ENCODE data around the gene RNASE9.
"Not testable (repeated sequence)": the region's sequence is repeated elsewhere in the genome, so short reads cannot be mapped to it uniquely, and the experiment has no call there.

RNASE9 gene

GRCh38 chr14:20530771-20531571 is 29.9 kb downstream of the RNASE9 start:
- DNase-seq (ENCODE audit: insufficient read length, low spot score) (no peak), FAIRE-seq (peak; percentile 66)
- no peak for TF ChIP-seq SPI1 (IDR thresholded peaks at IDR 0.05; ENCODE audit: low read depth, low read length)
- TF ChIP-seq POU2F2 (IDR thresholded peaks at IDR 0.05; ENCODE audit: low read depth, low read length), result no peak
- TF ChIP-seq TAF1 (IDR thresholded peaks at IDR 0.05; ENCODE audit: low read depth, low read length), result no peak
- TF ChIP-seq PAX5 (IDR thresholded peaks at IDR 0.05; ENCODE audit: insufficient read depth, low read length, severe bottlenecking), result no peak
- TF ChIP-seq POLR2AphosphoS5 (IDR thresholded peaks at IDR 0.05; ENCODE audit: low read depth, low read length), result no peak
- TF ChIP-seq POLR2A (IDR thresholded peaks at IDR 0.05; ENCODE audit: low read depth, low read length), result no peak

GRCh38 chr14:20529806-20530205 is 31.0 kb downstream of the RNASE9 start:
- no peak for FAIRE-seq
- no peak for DNase-seq (ENCODE audit: insufficient read length, low spot score)
- no peak for TF ChIP-seq PAX5 (IDR thresholded peaks at IDR 0.05; ENCODE audit: insufficient read depth, low read length, severe bottlenecking)
- no peak for TF ChIP-seq POLR2A (IDR thresholded peaks at IDR 0.05; ENCODE audit: low read depth, low read length)
- TF ChIP-seq TAF1 (IDR thresholded peaks at IDR 0.05; ENCODE audit: low read depth, low read length), result no peak
- no peak for TF ChIP-seq SPI1 (IDR thresholded peaks at IDR 0.05; ENCODE audit: low read depth, low read length)
- no peak for TF ChIP-seq POLR2AphosphoS5 (IDR thresholded peaks at IDR 0.05; ENCODE audit: low read depth, low read length)
- TF ChIP-seq POU2F2 (IDR thresholded peaks at IDR 0.05; ENCODE audit: low read depth, low read length), result no peak

DNA sequence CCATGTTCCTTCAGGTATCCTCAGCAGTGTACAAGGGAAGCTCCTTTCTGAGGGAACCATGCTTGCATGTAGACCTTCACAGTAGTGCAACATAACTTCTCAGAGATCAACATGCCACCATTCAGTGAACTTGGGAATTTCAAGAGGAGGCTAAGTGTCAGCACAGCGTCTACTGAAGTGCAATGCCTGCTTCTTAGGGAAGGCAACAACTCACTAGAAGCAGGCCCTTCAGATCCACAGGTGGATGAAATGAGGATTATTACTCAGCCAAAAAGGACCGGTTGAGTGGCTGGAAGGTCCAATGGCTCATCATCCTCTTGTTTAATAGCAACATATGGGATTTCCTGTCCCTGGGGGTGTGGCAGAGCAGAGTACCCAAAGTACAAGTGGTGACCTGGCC is 36.8 kb downstream of the RNASE9 start:
- FAIRE-seq (no peak), DNase-seq (ENCODE audit: insufficient read length, low spot score) (no peak)
- TF ChIP-seq POLR2AphosphoS5 (IDR thresholded peaks at IDR 0.05; ENCODE audit: low read depth, low read length), result no peak
- TF ChIP-seq POLR2A (IDR thresholded peaks at IDR 0.05; ENCODE audit: low read depth, low read length), result no peak
- no peak for TF ChIP-seq POU2F2 (IDR thresholded peaks at IDR 0.05; ENCODE audit: low read depth, low read length)
- TF ChIP-seq SPI1 (IDR thresholded peaks at IDR 0.05; ENCODE audit: low read depth, low read length), result no peak
- no peak for TF ChIP-seq PAX5 (IDR thresholded peaks at IDR 0.05; ENCODE audit: insufficient read depth, low read length, severe bottlenecking)
- no peak for TF ChIP-seq TAF1 (IDR thresholded peaks at IDR 0.05; ENCODE audit: low read depth, low read length)

GRCh38 chr14:20522332-20522731 is 38.5 kb downstream of the RNASE9 start:
- FAIRE-seq, result no peak
- no peak for DNase-seq (ENCODE audit: insufficient read length, low spot score)
- TF ChIP-seq POLR2AphosphoS5 (IDR thresholded peaks at IDR 0.05; ENCODE audit: low read depth, low read length) (no peak), SPI1 (IDR thresholded peaks at IDR 0.05; ENCODE audit: low read depth, low read length) (no peak), TAF1 (IDR thresholded peaks at IDR 0.05; ENCODE audit: low read depth, low read length) (no peak), PAX5 (IDR thresholded peaks at IDR 0.05; ENCODE audit: insufficient read depth, low read length, severe bottlenecking) (no peak), POLR2A (IDR thresholded peaks at IDR 0.05; ENCODE audit: low read depth, low read length) (no peak), POU2F2 (IDR thresholded peaks at IDR 0.05; ENCODE audit: low read depth, low read length) (no peak)

DNA sequence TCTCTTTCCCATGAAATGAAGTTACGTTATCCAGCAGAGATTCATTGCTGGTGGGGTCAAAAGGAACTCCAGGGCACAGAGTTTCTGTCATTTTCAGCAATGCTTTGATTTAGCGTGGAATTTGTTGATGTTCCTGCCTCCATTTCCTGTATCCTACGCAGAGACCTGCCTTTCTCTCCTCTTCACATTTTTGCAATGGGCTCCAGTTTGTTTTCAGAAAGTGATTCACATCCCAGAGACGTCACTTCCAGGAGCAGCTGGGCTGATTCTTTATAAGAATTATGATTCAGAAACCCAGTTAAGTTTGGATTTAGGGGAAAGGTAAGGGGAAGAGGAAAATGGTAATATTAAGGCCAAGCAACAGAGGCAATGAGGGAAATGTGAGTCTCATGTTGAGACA is 43.9 kb downstream of the RNASE9 start:
- DNase-seq (ENCODE audit: insufficient read length, low spot score) (no peak), FAIRE-seq (no peak)
- TF ChIP-seq POLR2AphosphoS5 (IDR thresholded peaks at IDR 0.05; ENCODE audit: low read depth, low read length) (no peak), POU2F2 (IDR thresholded peaks at IDR 0.05; ENCODE audit: low read depth, low read length) (no peak), POLR2A (IDR thresholded peaks at IDR 0.05; ENCODE audit: low read depth, low read length) (no peak), SPI1 (IDR thresholded peaks at IDR 0.05; ENCODE audit: low read depth, low read length) (no peak), TAF1 (IDR thresholded peaks at IDR 0.05; ENCODE audit: low read depth, low read length) (no peak), PAX5 (IDR thresholded peaks at IDR 0.05; ENCODE audit: insufficient read depth, low read length, severe bottlenecking) (no peak)

DNA sequence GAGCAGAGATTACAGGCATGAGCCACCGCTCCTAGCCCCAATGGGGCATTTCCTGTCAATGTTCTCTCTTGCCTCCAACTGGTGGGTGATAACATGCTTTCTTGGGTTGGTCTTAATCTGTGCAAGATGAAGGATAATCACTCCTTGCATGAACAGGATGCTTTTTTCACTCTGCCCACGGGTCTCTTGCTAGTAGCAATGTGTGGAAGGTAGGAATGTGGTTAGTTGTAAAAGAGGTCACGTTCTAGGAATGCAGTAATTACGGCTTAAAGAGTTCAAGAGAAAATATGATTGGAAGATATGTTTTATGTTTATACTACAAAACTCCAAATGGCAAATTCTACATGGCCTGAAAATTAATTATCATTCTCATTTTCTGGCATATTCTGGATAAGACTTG is 45.0 kb downstream of the RNASE9 start:
- no peak for TF ChIP-seq PAX5 (IDR thresholded peaks at IDR 0.05; ENCODE audit: insufficient read depth, low read length, severe bottlenecking)
- TF ChIP-seq POLR2A (IDR thresholded peaks at IDR 0.05; ENCODE audit: low read depth, low read length), result no peak
- no peak for TF ChIP-seq POLR2AphosphoS5 (IDR thresholded peaks at IDR 0.05; ENCODE audit: low read depth, low read length)
- TF ChIP-seq SPI1 (IDR thresholded peaks at IDR 0.05; ENCODE audit: low read depth, low read length), result no peak
- TF ChIP-seq POU2F2 (IDR thresholded peaks at IDR 0.05; ENCODE audit: low read depth, low read length), result no peak
- TF ChIP-seq TAF1 (IDR thresholded peaks at IDR 0.05; ENCODE audit: low read depth, low read length), result no peak
- no peak for DNase-seq (ENCODE audit: insufficient read length, low spot score)
- no peak for FAIRE-seq

DNA sequence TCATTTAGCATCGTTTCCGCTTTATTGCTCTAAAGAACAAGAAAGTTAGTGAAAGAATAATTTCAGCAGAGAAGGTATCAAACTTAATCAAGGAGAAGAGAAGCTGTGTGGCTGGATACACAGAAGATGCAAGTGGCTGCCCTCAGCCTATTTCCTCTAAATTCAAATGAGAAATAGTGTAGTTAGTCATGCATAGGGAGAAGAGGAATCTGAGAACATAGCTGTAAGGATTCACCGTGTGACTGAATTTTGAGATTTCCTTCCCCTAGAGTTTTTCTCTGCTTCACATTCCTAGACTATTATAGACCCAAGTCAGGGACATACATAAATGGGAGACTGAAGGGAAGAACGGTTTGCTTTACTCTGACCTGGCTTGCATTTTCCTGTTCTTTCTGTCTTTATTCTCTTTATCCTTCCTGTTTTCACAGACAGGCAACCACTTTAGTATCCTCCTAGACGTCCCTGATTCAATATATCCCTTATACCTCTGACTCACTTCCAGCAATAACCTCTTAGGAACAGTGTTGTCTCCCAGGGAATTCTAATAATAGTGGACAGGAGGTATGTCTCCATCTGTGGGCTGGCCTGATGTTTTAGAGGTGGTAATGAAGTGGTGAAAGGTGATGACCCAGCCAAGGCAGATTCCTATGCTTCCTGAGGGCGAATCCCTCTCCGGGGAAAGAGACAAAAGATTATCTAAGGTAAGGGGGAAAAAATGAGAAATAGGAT is 48.5 kb downstream of the RNASE9 start:
- TF ChIP-seq PAX5 (IDR thresholded peaks at IDR 0.05; ENCODE audit: insufficient read depth, low read length, severe bottlenecking), result no peak
- no peak for TF ChIP-seq POU2F2 (IDR thresholded peaks at IDR 0.05; ENCODE audit: low read depth, low read length)
- TF ChIP-seq SPI1 (IDR thresholded peaks at IDR 0.05; ENCODE audit: low read depth, low read length), result no peak
- TF ChIP-seq TAF1 (IDR thresholded peaks at IDR 0.05; ENCODE audit: low read depth, low read length), result no peak
- DNase-seq (ENCODE audit: insufficient read length, low spot score), result no peak
- FAIRE-seq, result no peak

DNA sequence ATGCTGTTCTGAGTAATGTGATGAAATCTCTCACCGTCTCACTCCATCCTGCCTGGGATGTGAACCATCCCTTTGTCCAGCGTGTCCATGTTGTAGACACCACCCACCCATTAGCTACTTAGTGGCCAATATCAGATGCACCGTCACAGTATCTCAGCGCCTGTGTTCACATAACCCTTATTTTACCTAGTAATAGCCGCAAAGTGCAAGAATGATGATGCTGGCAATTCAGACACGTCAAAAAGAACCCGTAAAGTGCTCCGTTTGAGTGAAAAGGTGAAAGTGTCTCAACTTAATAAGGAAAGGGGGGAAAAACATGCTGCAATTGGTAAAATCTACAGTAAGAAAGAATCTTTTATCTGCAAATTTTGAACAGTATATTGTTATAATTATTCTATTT is 52.5 kb downstream of the RNASE9 start:
- DNase-seq (ENCODE audit: insufficient read length, low spot score) (no peak), FAIRE-seq (no peak)
- TF ChIP-seq TAF1 (IDR thresholded peaks at IDR 0.05; ENCODE audit: low read depth, low read length) (no peak), POLR2AphosphoS5 (IDR thresholded peaks at IDR 0.05; ENCODE audit: low read depth, low read length) (no peak), POU2F2 (IDR thresholded peaks at IDR 0.05; ENCODE audit: low read depth, low read length) (no peak), POLR2A (IDR thresholded peaks at IDR 0.05; ENCODE audit: low read depth, low read length) (no peak), SPI1 (IDR thresholded peaks at IDR 0.05; ENCODE audit: low read depth, low read length) (no peak), PAX5 (IDR thresholded peaks at IDR 0.05; ENCODE audit: insufficient read depth, low read length, severe bottlenecking) (no peak)

DNA sequence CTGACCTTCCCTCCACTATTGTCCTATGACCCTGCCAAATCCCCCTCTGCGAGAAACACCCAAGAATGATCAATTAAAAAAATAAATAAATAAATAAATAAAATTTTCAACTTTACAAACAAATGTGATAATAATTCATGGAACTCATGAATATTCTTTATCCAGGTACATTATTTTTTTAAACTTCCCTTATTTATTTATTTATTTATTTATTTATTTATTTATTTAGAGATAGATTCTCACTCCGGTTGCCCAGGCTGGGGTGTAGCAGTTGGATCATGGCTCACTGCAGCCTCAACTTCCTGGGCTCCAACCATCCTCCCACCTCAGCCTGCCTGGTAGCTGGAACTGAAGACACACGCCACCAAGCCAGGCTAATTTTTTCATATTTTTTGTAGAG is 53.3 kb downstream of the RNASE9 start:
- not testable (repeated sequence) for FAIRE-seq; DNase-seq (ENCODE audit: insufficient read length, low spot score)

DNA sequence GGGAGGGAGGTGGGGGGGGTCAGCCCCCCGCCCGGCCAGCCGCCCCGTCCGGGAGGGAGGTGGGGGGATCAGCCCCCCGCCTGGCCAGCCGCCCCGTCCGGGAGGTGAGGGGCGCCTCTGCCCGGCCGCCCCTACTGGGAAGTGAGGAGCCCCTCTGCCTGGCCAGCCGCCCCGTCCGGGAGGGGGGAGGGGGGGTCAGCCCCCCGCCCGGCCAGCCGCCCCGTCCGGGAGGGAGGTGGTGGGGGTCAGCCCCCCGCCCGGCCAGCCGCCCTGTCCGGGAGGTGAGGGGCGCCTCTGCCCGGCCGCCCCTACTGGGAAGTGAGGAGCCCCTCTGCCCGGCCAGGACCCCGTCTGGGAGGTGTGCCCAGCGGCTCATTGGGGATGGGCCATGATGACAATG is 54.1 kb downstream of the RNASE9 start:
- not testable (repeated sequence) for FAIRE-seq; DNase-seq (ENCODE audit: insufficient read length, low spot score)

- DNase-seq (ENCODE audit: insufficient read length, low spot score); FAIRE-seq: not testable (repeated sequence)
These were observed 54.6 kb downstream of the RNASE9 start for GRCh38 chr14:20506276-20506675.

Measured in GM12891 (cell line).